ENCODE data around the gene JUNB. TPM values are rescaled to one million over a fixed set of nuclear protein-coding genes. Genes with fewer than 3 reads are reported as not detected.
A peak's percentile ranks its signal among the peaks of the same experiment; 100 is the strongest.

JUNB gene
- total RNA-seq, 1 donor from 2014 or later, result 312 TPM

DNA sequence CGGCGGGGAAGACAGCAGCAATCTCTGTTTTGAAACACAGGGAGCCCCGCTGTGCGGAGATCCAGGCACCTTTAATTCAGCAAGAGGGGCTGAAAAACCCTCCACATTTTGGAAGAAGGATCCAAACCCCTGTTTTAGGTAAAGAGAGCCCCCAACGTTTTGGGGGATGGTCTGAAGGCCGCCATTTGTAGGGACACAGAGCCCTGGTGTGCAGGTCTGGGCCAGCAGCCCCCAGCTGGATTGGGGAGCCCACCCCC, 12.5 kb upstream of the JUNB start:
- no peak for DNase-seq (ENCODE audit: low spot score)
- intact Hi-C loops (cut with micrococcal nuclease), result loop anchor here (1.0 to 5.0 kb wide), 2 partner anchors 10 to 57 kb away; partner anchors contain the start of gene TNPO2
- H3K9me3 Mint-ChIP-seq, result no peaks in the 10 kb centered on the region
- peaks cover 43% of the 10 kb centered on the region for H3K4me1 Mint-ChIP-seq (ENCODE audit: low read depth)
- H3K27ac Mint-ChIP-seq, result peak overlapping the region; percentile 86
- no peaks in the 10 kb centered on the region for H3K27me3 Mint-ChIP-seq (ENCODE audit: insufficient read depth)
- no peaks in the 10 kb centered on the region for H3K36me3 Mint-ChIP-seq (ENCODE audit: low read depth)
- H3K4me3 Mint-ChIP-seq, result peak overlapping the region; percentile 86

DNA sequence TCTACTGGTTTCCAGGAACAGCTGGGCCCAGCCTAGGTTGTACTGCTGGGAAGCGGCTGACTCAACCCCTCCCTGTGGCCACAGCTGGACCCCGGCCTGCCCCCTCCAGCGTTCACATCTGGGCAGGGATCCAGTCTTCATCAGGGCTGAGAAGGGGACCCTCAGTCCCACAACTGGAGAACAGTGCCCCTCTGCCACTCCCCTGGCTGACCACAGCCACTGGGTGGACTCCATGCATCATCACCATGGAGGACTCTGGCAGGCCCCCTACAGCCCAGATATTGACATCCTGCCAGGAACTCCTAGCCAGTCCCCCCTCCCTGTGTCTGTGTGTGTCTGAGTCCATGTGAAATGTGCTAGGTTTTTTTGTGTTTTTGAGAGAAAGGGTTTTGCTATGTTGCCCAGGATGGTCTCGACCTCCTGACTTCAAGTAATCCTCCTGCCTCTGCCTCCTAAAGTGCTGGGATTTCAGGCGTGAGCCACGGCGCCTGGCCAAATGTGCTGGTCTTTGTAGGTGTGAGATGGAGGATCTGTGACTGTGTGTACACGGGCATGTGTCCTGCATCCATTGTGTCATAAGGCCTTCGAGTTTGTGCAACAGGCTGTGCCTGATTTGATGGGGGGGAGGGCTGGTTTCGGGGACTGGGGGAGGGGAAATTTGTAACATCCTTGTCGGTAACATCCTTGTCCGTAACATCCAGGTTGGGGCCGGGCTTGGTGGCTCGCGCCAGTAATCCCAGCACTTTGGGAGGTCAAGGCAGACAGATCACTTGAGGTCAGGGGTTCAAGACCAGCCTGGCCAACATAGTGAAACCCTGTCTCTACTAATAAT, 11.9 kb upstream of the JUNB start:
- Mint-ChIP-seq H3K9me3 (no peaks in the 10 kb centered on the region), H3K27me3 (ENCODE audit: insufficient read depth) (no peaks in the 10 kb centered on the region), H3K27ac (peak overlapping the region; percentile 45), H3K4me3 (peak overlapping the region; percentile 86), H3K36me3 (ENCODE audit: low read depth) (no peaks in the 10 kb centered on the region), H3K4me1 (ENCODE audit: low read depth) (peaks cover 42% of the 10 kb centered on the region)
- intact Hi-C loops (cut with micrococcal nuclease), result loop anchor here (5.0 kb wide), 1 partner anchor 57 kb away; the partner anchor contains the start of gene TNPO2
- DNase-seq (ENCODE audit: low spot score), result no peak

DNA sequence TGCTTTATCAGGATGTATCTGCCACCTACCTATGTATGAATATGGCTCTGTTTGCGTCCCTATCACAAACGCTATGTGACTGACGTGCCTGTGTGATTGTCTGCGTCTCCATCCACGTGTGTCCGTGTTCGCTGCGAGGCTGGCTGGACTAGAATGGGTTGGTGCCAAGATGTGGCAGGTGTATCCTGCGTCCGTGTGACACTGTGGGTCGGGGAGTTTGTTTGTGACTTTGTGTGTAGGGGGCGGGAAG, 9.2 kb upstream of the JUNB start:
- intact Hi-C loops (cut with micrococcal nuclease), result loop anchor here (1.0 to 2.0 kb wide), 2 partner anchors 9 to 157 kb away; partner anchors contain the start of genes CALR and JUNB
- H3K9me3 Mint-ChIP-seq, result no peaks in the 10 kb centered on the region
- H3K4me3 Mint-ChIP-seq, result peak overlapping the region; percentile 86
- H3K27ac Mint-ChIP-seq, result peak overlapping the region; percentile 99
- DNase-seq (ENCODE audit: low spot score), result no peak
- H3K4me1 Mint-ChIP-seq (ENCODE audit: low read depth), result peaks cover 42% of the 10 kb centered on the region
- H3K36me3 Mint-ChIP-seq (ENCODE audit: low read depth), result no peaks in the 10 kb centered on the region
- H3K27me3 Mint-ChIP-seq (ENCODE audit: insufficient read depth), result no peaks in the 10 kb centered on the region

DNA sequence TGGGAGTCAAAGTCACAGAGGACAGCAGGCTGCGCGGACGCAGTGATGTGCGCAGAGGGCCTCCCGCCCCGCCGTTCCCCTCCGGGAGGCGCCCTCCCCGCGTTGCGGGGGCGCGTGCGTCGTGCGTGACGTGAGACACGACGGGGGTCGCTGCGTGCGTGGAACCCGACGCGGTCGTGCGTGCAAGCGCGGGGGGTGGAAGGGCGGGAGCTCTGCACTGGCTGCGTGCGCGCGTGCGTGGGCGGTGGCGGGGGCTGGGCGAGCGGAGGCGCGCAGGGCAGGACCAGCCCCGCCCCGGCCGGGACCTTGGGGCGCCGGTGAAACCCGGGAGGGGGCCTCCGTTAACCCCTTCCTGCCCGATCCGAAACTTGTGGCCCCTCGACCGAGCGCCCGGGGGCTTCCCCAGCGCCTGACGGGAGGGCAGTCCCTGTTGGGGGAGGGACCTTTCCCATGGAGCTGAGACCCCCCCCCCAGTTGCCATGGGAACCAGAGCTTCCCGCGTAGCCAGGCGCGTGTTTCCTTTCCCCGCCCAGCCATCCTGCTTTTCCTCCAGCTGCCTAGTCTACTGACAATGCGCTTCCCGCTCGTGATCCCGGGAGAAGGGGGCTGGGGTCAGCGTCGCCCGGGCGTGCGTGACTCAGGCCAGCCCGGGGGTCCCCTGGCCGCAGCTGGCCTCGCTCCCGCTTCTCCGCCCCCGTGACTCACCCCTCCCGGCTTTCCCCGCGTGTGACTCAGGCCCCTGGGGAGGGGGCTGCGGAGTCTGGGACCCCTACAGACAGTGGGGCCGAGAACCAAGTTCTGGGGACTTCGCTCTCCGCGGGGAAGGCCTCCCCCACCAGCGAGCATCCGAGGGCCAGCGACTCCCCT, 8.6 kb upstream of the JUNB start:
- Mint-ChIP-seq H3K9me3 (no peaks in the 10 kb centered on the region), H3K27ac (peak overlapping the region; percentile 99), H3K4me1 (ENCODE audit: low read depth) (peaks cover 37% of the 10 kb centered on the region), H3K27me3 (ENCODE audit: insufficient read depth) (no peaks in the 10 kb centered on the region), H3K36me3 (ENCODE audit: low read depth) (no peaks in the 10 kb centered on the region), H3K4me3 (peak overlapping the region; percentile 86)
- DNase-seq (ENCODE audit: low spot score), result peak; percentile 87
- intact Hi-C loops (cut with micrococcal nuclease), result loop anchor here (1.0 to 2.0 kb wide), 2 partner anchors 9 to 156 kb away; partner anchors contain the start of genes CALR and JUNB

DNA sequence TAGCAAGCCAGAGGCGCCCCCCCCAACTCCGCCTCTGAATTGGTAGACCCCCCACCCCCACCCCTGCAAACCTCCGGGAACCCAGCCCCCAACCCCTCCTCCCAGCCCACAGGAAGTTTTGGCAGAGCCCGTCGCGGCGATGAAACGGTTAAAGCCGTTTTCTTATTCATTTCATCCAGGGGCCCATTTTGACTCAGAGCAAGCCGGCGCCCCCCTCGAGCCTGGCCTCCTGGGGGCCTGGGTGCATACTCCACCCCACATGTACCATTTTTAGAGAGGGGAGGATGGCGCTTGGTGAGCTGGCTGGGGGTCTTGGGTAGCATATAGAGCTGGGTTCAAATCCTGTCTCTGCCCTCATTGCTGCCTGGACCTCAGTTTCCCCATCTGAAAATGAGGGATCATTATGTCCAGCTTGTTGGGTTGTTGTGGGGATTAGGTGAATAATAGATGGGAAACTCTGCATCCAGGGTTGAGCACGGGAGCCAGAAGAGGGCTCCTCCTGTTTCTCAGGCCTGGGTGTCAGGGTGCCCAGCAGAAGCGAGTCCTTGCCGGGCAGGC, 7.9 kb upstream of the JUNB start:
- Mint-ChIP-seq H3K4me3 (peak overlapping the region; percentile 70), H3K27me3 (ENCODE audit: insufficient read depth) (no peaks in the 10 kb centered on the region), H3K9me3 (no peaks in the 10 kb centered on the region), H3K27ac (no peak overlapping the region), H3K4me1 (ENCODE audit: low read depth) (peaks cover 34% of the 10 kb centered on the region), H3K36me3 (ENCODE audit: low read depth) (no peaks in the 10 kb centered on the region)
- peak; percentile 36 for DNase-seq (ENCODE audit: low spot score)
- intact Hi-C loops (cut with micrococcal nuclease), result loop anchor here (2.0 kb wide), 1 partner anchor 155 kb away; the partner anchor contains the start of gene CALR

DNA sequence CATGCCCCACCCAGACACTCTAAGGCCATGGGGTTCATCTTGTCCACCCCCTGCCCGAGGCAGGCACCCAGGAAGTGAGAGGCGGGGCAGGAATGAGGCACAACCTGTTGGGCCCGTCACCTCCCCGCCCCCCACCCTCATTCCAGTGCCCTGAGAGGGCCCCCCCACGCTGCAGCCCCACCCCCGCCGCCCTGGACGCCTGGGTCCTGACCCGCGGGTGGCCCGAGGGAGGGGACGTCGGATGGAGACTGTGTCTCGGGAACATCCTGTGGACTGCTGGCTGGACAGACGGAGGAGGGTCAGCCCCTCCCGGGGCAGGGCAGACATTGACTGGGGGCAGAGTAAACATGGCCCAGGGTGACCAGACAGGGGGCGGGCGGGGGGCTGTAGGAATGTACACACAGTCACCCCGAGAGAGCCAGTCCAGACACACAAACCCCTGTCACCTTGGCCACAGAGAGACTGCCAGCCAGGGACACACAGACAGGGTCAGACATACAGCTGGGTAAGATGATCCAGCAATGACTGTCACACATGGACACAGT, 7.4 kb upstream of the JUNB start:
- peak overlapping the region; percentile 70 for H3K4me3 Mint-ChIP-seq
- no peaks in the 10 kb centered on the region for H3K9me3 Mint-ChIP-seq
- H3K27ac Mint-ChIP-seq, result no peak overlapping the region
- H3K36me3 Mint-ChIP-seq (ENCODE audit: low read depth), result no peaks in the 10 kb centered on the region
- no peaks in the 10 kb centered on the region for H3K27me3 Mint-ChIP-seq (ENCODE audit: insufficient read depth)
- no peak for DNase-seq (ENCODE audit: low spot score)
- H3K4me1 Mint-ChIP-seq (ENCODE audit: low read depth), result peaks cover 32% of the 10 kb centered on the region
- intact Hi-C loops (cut with micrococcal nuclease), result loop anchor here (2.0 kb wide), 1 partner anchor 155 kb away; the partner anchor contains the start of gene CALR

DNA sequence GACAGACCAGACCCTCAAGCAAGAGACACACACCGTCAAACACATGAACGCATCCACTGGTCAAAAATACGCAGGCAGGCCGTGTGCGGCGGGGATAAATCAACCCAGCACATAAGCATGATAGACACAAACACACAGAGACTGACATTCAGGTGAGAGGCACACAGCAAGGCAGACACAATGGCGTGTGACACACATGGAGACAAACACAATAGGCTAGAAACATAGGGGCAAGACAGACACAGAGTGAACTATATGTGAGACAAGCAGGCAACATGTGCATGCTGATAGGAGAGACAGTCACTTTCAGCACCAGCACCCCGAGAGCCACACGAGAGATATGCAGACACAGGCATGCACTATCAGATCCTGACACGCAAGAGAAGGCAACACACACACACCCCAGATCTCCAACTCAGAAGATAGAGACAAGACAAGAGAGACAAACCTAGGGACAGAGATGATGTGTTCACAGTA, 6.9 kb upstream of the JUNB start:
- no peak for DNase-seq (ENCODE audit: low spot score)
- no peaks in the 10 kb centered on the region for H3K9me3 Mint-ChIP-seq
- no peaks in the 10 kb centered on the region for H3K36me3 Mint-ChIP-seq (ENCODE audit: low read depth)
- intact Hi-C loops (cut with micrococcal nuclease), result no loop called here
- no peaks in the 10 kb centered on the region for H3K27me3 Mint-ChIP-seq (ENCODE audit: insufficient read depth)
- H3K27ac Mint-ChIP-seq, result no peak overlapping the region
- peaks cover 31% of the 10 kb centered on the region for H3K4me1 Mint-ChIP-seq (ENCODE audit: low read depth)
- no peak overlapping the region for H3K4me3 Mint-ChIP-seq

DNA sequence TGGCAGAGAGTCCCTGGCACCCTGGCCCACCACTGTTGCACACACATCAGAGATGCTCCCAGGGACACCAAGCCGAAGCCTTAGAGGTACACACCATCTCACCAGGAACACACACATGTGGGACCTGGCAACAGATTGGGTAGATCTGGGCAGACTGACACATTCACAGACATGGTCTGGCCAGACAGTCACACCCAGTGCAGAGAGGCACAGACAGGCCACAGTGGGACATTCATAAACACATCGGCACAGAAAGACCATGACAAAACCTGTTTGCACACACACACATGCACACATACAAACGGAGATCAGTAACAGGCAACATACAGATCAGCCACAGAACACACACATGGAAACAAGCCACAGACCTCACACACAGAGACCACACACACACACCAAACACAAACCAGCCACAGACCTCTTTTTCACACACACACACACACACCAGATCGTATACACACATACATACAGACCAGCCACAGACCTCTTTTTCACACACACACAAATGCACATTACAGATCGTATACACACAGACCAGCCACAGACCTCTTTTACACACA, 6.3 kb upstream of the JUNB start:
- Mint-ChIP-seq H3K27me3 (ENCODE audit: insufficient read depth) (no peaks in the 10 kb centered on the region), H3K4me3 (no peak overlapping the region)

DNA sequence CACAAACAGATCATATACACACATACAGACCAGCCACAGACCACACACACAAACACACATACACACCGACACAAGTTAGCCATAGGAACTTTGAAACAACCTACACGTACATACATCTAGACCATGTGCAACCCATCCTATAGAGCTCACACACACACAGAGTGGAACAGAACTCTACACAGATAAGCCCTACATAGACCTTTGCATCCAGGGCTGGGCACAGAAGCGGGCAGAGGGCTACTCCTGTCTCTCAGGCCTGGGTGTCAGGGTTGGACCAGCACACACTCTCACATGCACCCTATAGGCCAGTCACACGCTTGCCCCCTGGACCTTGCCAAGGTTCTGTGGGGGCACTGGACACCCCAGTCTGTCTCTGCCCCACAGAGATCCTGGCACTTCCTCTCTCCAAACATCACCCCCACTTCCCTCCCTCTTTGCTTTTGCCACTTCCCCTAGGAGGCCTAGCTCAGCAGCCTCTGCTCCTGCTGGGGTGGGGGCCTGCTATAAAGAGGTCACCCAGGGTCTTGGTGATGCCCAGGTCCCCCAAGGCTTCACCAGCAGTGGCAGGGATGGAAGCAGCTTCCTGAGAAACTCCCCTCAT, 5.8 kb upstream of the JUNB start:
- H3K9me3 Mint-ChIP-seq, result no peaks in the 10 kb centered on the region
- H3K36me3 Mint-ChIP-seq (ENCODE audit: low read depth), result no peaks in the 10 kb centered on the region
- H3K27me3 Mint-ChIP-seq (ENCODE audit: insufficient read depth), result no peaks in the 10 kb centered on the region
- DNase-seq (ENCODE audit: low spot score), result no peak
- peaks cover 27% of the 10 kb centered on the region for H3K4me1 Mint-ChIP-seq (ENCODE audit: low read depth)
- H3K27ac Mint-ChIP-seq, result no peak overlapping the region
- intact Hi-C loops (cut with micrococcal nuclease), result no loop called here
- no peak overlapping the region for H3K4me3 Mint-ChIP-seq

More for the DNA sequence above, 6.3 kb upstream of the JUNB start:
- Mint-ChIP-seq H3K4me1 (ENCODE audit: low read depth) (peaks cover 26% of the 10 kb centered on the region), H3K27ac (no peak overlapping the region), H3K36me3 (ENCODE audit: low read depth) (no peaks in the 10 kb centered on the region), H3K9me3 (no peaks in the 10 kb centered on the region)
- intact Hi-C loops (cut with micrococcal nuclease), result no loop called here
- DNase-seq (ENCODE audit: low spot score), result no peak

DNA sequence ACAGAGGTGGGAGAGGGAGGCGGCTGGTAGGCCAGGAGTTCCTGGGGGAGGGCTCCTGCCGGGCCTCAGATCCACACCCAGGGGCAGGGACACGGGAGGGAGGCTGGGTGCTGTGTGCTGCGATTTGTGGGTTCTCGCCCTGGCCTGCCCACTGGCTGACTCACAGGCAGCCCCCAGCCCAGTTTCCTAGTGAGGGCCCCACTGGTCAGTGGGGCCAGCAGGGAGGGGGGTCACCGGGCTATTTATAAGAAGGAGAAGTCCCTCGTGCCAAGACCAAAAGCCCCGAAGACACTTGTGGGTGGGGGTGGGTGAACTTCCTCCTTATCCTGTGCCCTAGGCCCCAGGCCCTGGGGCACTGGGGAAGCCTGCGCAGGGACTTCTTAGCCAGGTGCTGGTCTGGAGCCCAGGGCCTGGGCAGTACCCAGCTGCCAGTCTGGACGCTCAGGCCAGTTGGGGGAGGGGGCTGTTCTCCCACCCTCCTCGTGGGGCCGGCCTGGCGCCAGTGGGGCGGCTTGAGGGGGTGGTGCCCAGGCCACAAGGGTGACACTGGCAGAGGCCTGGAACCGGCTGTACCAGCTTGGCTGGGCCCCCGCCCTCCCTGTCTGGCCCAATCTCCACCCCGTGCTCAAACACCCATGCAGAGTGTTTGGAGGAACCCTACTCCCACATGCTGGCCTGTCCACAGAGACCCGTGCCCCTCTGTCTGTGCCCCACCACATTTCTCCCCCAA, 5.0 kb upstream of the JUNB start:
- H3K27me3 Mint-ChIP-seq (ENCODE audit: insufficient read depth), result no peaks in the 10 kb centered on the region
- no peaks in the 10 kb centered on the region for H3K36me3 Mint-ChIP-seq (ENCODE audit: low read depth)
- no peak for DNase-seq (ENCODE audit: low spot score)
- no peak overlapping the region for H3K4me3 Mint-ChIP-seq
- no peaks in the 10 kb centered on the region for H3K9me3 Mint-ChIP-seq
- intact Hi-C loops (cut with micrococcal nuclease), result no loop called here
- peak overlapping the region; percentile 72 for H3K27ac Mint-ChIP-seq
- H3K4me1 Mint-ChIP-seq (ENCODE audit: low read depth), result peaks cover 33% of the 10 kb centered on the region

DNA sequence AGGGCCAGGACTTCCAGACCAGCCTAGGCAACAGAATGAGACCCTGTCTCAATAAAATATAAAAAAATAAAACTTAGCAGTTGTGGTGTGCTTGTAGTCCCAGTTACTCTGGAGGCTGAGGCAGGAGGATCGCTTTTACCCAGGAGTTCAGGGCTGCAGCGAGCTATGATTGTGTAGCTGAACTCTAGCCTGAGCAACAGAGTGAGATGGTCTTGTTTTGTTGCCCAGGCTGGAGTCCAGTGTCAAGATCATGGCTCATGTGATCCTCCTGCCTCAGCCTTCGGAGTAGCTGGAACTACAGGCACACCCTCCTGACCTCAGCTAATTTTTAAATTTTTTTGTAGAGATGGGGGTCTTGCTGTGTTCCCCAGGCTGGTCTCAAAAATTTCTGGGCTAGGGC, 4.3 kb upstream of the JUNB start:
- no peak for DNase-seq (ENCODE audit: low spot score)
- H3K27me3 Mint-ChIP-seq (ENCODE audit: insufficient read depth), result no peaks in the 10 kb centered on the region
- no peaks in the 10 kb centered on the region for H3K36me3 Mint-ChIP-seq (ENCODE audit: low read depth)
- H3K27ac Mint-ChIP-seq, result peak overlapping the region; percentile 72
- H3K4me1 Mint-ChIP-seq (ENCODE audit: low read depth), result peaks cover 28% of the 10 kb centered on the region
- H3K9me3 Mint-ChIP-seq, result no peaks in the 10 kb centered on the region
- no peak overlapping the region for H3K4me3 Mint-ChIP-seq
- intact Hi-C loops (cut with micrococcal nuclease), result no loop called here

DNA sequence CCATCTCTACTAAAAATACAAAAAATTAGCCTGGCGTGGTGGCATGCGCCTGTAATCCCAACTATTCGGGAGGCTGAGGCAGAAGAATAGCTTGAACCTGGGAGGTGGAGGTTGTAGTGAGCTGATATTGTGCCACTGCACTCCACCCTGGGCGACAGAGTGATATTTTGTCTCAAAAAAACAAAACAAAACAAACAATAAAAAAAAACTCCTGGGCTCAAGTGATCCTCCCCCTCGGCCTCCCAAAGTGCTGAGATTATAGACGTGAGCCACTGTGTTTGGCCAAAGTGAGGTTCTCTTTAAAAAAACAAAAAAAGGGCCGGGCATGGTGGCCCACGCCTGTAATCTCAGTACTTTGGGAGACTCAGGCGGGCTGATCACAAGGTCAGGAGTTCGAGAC, 3.8 kb upstream of the JUNB start:
- Mint-ChIP-seq H3K9me3 (no peaks in the 10 kb centered on the region), H3K27me3 (ENCODE audit: insufficient read depth) (no peaks in the 10 kb centered on the region), H3K27ac (peak overlapping the region; percentile 32), H3K36me3 (ENCODE audit: low read depth) (peaks cover 1% of the 10 kb centered on the region), H3K4me1 (ENCODE audit: low read depth) (peaks cover 24% of the 10 kb centered on the region), H3K4me3 (no peak overlapping the region)
- intact Hi-C loops (cut with micrococcal nuclease), result no loop called here
- no peak for DNase-seq (ENCODE audit: low spot score)

Data from activated T-helper 1 cell treated with anti-CD3 and anti-CD28 coated beads, Interleukin-12 subunit alpha, Interleukin-12 subunit beta, Interleukin-2, Interleukin-4 antibody, amounts not matched to agents 30 ng/mL and 10 ng/mL and 1 ng/mL, durations not matched to agents 14 hours and 24 hours and 36 hours (primary cell).